Muscle of back (tissue), 11 donors: ENCODE data around the gene HLA-DQB1. TPM values are rescaled to one million over a fixed set of nuclear protein-coding genes. Genes with fewer than 3 reads are reported as not detected.

Source experiments
- DNase-seq, 3 donors: peaks; one replicate each; pipeline versions ENCODE4 v3.0.0 to v3.0.0-alpha.2; 2013
- polyA plus RNA-seq, 10 donors: library from polyadenylated mRNA; unstranded; fragments of 120-200 nt; gene quantifications; one replicate each; pipeline ENCODE4 v1.2.1, GENCODE V29; 2013; ENCODE audit not compliant: insufficient read length in 10 of 10

Gene HLA-DQB1
- polyA plus RNA-seq, 10 donors, result 0.84 to 6.4 (median 2.3) TPM

DNA sequence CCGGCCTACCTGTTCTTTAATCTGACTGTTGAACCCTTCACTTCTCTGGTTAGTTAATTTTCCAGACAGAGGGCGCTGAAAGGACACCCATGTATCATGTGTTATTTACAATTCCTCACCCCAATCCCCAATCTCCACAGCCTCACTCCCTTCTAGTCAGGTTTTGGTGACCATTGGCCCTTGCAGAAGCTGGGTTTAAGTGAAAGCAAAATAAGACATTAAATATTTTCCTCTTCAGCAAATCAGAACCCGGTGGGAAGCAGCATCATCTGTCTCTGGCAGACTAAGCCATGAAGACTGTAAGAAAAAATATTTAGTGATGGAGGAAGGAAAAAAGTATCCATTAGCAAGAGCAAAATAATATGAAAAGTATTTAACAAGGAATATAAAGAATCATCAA is 38.6 kb downstream of the HLA-DQB1 start:
- DNase-seq, result no peak

- no peak for DNase-seq
Observed at GRCh38 chr6:32627249-32627648, 39.2 kb downstream of the HLA-DQB1 start.

GRCh38 chr6:32625137-32625536 is 41.3 kb downstream of the HLA-DQB1 start:
- no peak for DNase-seq

GRCh38 chr6:32624565-32624964 is 41.9 kb downstream of the HLA-DQB1 start:
- no peak for DNase-seq

DNA sequence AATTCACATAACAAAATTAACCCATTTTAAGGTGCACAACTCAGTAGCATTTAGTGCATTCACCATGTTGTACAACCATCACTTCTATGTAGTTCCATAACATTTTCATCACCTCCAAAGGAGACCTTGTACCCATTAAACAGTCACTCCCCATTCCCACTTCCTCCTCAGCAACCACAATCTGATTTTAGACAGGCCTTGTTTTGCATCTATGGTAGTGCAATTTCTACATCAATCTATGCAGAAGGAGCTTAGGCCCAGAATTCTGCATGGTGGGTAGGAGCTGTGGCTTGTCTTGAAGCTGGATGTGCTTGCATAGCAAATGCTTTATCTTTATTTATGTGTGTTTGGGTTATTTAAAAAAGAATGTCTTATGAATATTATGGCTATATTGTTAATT is 42.8 kb downstream of the HLA-DQB1 start:
- no peak for DNase-seq

DNA sequence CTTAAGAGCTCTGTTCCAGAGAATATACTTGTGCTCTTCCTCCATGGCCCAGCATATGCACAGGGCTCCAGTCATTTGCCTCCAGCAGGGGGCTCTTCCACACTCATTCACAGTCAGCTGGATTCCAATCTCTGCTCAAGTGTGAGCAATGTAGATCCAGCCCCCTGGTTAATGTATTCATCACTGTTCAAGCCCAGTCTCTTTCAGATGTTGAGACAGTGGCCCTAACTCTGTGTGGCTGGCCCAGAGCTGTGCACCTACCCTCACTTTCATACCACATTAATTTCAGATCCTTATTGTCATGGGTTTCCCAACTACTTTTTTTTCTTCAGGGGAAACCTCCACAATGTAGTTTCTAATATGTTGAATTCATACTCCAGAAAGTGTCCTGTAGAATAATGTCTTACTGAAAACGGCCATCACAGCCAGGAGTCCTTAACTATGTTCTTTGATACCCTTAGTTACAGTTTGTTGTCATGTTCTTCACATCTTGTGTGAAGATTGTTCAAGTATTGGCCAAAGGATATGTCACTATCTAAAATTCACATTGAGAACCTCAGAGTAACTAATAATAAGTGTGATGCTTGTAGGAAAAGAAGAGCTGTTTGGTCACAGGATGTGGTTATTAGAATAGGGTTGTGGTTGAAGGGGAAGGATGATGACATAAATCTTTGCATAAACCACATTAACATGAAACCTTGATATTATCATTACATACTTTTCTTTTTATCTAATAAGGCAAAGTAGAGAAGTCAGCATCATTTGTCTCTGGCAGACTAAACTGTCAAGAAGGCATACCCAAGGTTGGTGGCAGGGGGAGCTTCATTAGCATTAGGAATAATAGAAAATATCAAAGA is 43.7 kb downstream of the HLA-DQB1 start:
- peak in 1 of 3 donors; percentile 4 for DNase-seq

- no peak for DNase-seq
Observed at GRCh38 chr6:32621372-32621771, 45.1 kb downstream of the HLA-DQB1 start.

DNA sequence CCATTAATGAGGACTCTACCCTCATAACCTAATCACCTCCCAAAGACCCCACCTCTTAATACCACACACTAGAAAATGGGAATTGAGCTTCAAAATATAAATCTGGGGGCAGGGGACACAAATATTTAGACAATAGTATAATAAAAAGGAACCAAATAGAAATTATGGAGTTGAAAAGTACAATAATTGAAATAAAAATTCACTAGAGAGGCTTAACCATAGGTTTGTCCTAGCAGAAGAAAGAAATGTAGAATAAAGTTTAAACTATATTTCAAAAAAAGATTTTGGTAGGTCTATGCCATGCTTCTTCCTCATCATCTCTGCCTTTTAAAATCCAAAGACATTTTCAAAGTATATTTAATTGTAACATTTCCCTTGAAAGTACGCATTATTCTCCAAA is 48.7 kb downstream of the HLA-DQB1 start:
- no peak for DNase-seq

DNA sequence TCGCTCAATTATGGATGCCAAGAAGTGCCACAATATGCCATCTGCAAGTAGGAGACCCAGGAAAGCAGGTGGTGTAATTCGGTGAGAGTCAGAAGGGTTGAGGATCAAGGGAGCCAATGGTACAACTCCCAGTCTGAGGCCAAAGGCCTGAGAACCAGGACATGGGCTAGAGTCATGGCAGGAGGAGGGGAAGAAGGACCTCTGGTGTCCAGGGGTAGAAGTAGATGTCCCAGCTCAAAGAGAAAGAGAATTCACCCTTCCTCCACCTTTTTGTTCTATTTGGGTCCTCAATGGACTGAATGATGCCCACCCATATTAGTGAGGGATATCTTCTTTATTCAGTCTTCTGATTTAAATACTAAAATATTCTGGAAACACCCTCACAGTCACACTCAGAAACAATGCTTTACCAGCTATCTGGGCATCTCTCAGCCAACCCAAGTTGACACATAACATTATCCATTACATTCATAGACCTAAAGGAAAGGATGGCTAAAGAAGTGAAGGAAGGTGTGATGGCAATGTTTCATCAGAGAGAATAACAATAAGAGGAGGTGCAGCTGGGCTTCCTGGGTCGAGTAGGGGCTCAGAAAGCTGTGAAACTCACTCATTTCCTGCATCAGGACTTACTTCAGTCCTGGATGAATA is 50.4 kb downstream of the HLA-DQB1 start:
- DNase-seq, result no peak

- no peak for DNase-seq
Observed at GRCh38 chr6:32614366-32615081, 51.9 kb downstream of the HLA-DQB1 start.

DNA sequence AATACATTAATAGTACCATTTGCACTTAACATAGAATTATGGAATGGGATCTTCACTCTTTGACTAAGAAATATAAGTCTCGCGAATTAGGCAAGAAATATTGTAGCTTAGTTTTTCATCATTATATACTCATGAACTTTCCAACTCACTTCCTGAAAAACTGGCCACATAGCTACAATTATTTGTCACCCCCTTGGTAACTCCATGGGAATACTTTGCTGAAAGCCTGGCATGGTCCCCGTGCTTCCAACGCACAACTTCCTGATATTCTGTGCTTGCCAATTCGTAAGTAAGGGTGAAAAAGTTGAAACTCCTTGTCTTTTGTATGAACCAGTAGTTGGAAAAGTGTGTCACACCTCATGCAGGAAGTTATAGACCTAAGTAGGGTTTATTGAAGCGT is 53.0 kb downstream of the HLA-DQB1 start:
- no peak for DNase-seq

DNA sequence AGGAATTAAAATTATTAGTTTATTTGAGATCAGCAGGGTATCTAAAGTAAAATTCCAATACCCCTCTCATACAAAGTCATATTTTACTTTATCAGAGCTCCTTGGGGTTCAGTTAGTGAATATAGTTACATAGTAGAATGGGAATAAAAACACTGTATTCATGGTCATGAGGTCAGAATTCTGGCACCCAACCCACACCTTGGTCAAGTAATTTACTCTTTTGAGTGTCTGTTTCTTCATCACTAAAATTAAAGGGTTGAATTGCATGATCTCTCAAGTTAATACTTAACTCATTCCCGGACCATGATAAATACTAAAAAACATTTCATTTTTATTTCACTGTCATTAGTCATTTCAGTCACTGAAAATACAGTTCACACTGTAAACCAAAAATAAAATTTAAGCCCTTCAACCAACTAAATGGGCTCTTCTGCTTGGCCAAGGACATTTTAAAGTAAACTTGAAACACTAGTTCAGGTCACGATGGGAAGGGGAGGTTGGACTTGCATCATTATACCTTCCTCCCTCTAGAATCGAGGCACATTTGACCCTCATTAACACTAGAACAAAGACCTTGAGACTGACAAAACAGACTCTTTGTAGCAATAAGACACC is 55.7 kb downstream of the HLA-DQB1 start:
- DNase-seq, result no peak

GRCh38 chr6:32609731-32610640 is 56.5 kb downstream of the HLA-DQB1 start:
- peak; percentile 78 to 87 (median 80) for DNase-seq

Other genes starting within 250 kb of the HLA-DQB1 start
- 10 to 100 TPM; 16.9 to 36.5 (median 29.0) TPM for gene HLA-DRA, start 226.8 kb downstream of the HLA-DQB1 start, polyA plus RNA-seq
- 10 to 100 TPM in 3 of 10 donors, 1 to 10 TPM in 7; 1.1 to 19.3 (median 2.9) TPM for gene HLA-DRB5, start 136.4 kb downstream of the HLA-DQB1 start, polyA plus RNA-seq
- gene HLA-DRB1, start 76.8 kb downstream of the HLA-DQB1 start, polyA plus RNA-seq, result 10 to 100 TPM in 6 of 10 donors, 1 to 10 TPM in 4; 3.9 to 22.6 (median 11.4) TPM
- gene HLA-DQA1, start 29.3 kb downstream of the HLA-DQB1 start, polyA plus RNA-seq, result 1 to 10 TPM in 9 of 10 donors, under 1 TPM in 1; 0.89 to 6.0 (median 2.5) TPM
- gene HLA-DQA2, start 74.7 kb upstream of the HLA-DQB1 start, polyA plus RNA-seq, result under 1 TPM in 6 of 10 donors, not detected in 4; 0.14 to 0.69 (median 0.53) TPM
- gene HLA-DQB2, start 96.9 kb upstream of the HLA-DQB1 start, polyA plus RNA-seq, result under 1 TPM in 6 of 10 donors, not detected in 4; 0.17 to 0.70 (median 0.32) TPM
- gene HLA-DOB, start 150.3 kb upstream of the HLA-DQB1 start, polyA plus RNA-seq, result under 1 TPM in 7 of 10 donors, not detected in 3; 0.15 to 0.61 (median 0.25) TPM
- 1 to 10 TPM; 3.5 to 8.5 (median 5.8) TPM for gene TAP2, start 172.1 kb upstream of the HLA-DQB1 start, polyA plus RNA-seq
- gene PSMB8, start 177.4 kb upstream of the HLA-DQB1 start, polyA plus RNA-seq, result 10 to 100 TPM; 12.0 to 20.3 (median 14.7) TPM
- 10 to 100 TPM in 4 of 10 donors, 1 to 10 TPM in 6; 7.6 to 11.6 (median 9.9) TPM for gene TAP1, start 187.0 kb upstream of the HLA-DQB1 start, polyA plus RNA-seq
- 1 to 10 TPM; 2.9 to 8.8 (median 5.2) TPM for gene PSMB9, start 187.5 kb upstream of the HLA-DQB1 start, polyA plus RNA-seq